ENCODE data around the gene WTAP.
"Not testable (repeated sequence)": the region's sequence is repeated elsewhere in the genome, so short reads cannot be mapped to it uniquely, and the experiment has no call there.

WTAP gene

DNA sequence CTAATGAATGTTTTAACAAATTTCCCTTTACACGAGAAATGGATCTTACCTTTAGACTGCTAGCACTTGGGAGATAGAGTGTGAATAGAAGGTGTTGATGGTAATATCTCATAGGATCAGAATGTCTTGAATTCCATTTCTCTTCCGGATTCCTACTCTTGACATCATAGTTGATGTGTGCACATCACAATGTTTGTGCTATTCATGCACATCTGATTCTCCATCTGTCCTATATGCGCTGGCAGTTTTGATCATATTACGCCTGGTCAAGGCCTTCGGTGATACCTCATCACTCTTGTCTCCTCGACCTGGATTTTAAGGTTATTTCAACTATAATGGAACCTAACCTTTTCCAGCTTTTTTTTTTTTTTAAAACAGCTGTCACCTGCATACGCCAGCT is 17.8 kb downstream of the WTAP start:
- H3K4me1 ChIP-seq (ENCODE audit: control insufficient read depth, insufficient read depth, low read length): no peaks in the 10 kb centered on the region
- peaks cover 29% of the 10 kb centered on the region for H3K36me3 ChIP-seq (ENCODE audit: control insufficient read depth, insufficient read depth, low read length)
- no peak overlapping the region for H3K27ac ChIP-seq (ENCODE audit: low read depth, low read length)
- no peak overlapping the region for H3K4me3 ChIP-seq (ENCODE audit: low read length)
- no peak overlapping the region for H3K9ac ChIP-seq (ENCODE audit: low read length)
- no peaks in the 10 kb centered on the region for H3K27me3 ChIP-seq (ENCODE audit: control insufficient read depth, insufficient read depth, low read length)

- Histone ChIP-seq H3K4me3 (ENCODE audit: low read length) (no peak overlapping the region), H3K36me3 (ENCODE audit: control insufficient read depth, insufficient read depth, low read length) (peaks cover 25% of the 10 kb centered on the region), H3K27me3 (ENCODE audit: control insufficient read depth, insufficient read depth, low read length) (no peaks in the 10 kb centered on the region), H3K27ac (ENCODE audit: low read depth, low read length) (no peak overlapping the region), H3K9ac (ENCODE audit: low read length) (no peak overlapping the region), H3K4me1 (ENCODE audit: control insufficient read depth, insufficient read depth, low read length) (no peaks in the 10 kb centered on the region)
Observed at GRCh38 chr6:159746759-159747158, 19.5 kb downstream of the WTAP start.

- peaks cover 30% of the 10 kb centered on the region for H3K36me3 ChIP-seq (ENCODE audit: control insufficient read depth, insufficient read depth, low read length)
- H3K27ac ChIP-seq (ENCODE audit: low read depth, low read length); H3K9ac ChIP-seq (ENCODE audit: low read length); H3K4me3 ChIP-seq (ENCODE audit: low read length); H3K4me1 ChIP-seq (ENCODE audit: control insufficient read depth, insufficient read depth, low read length); H3K27me3 ChIP-seq (ENCODE audit: control insufficient read depth, insufficient read depth, low read length): not testable (repeated sequence)
Observed at GRCh38 chr6:159748127-159748526, 20.8 kb downstream of the WTAP start.

DNA sequence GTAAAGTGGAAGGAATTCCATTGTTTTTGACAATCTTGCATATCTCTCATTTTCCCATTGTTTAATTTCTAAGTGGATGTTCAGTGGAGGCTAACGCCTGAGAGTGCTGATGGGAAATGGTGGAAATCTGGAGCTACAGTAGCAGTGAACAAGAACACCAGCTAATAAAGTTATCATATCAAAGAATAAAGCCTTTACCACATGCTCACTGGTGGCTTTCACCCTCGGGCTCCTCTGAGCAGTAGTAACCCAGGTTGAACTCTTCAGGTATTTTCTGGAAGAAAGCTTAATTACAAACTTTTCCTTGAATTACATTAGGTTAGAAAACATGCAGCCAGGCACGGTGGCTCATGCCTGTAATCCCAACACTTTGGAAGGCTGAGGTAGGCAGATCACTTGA is 24.1 kb downstream of the WTAP start:
- H3K27me3 ChIP-seq (ENCODE audit: control insufficient read depth, insufficient read depth, low read length): no peaks in the 10 kb centered on the region
- peaks cover 28% of the 10 kb centered on the region for H3K36me3 ChIP-seq (ENCODE audit: control insufficient read depth, insufficient read depth, low read length)
- no peak overlapping the region for H3K9ac ChIP-seq (ENCODE audit: low read length)
- no peak overlapping the region for H3K27ac ChIP-seq (ENCODE audit: low read depth, low read length)
- H3K4me1 ChIP-seq (ENCODE audit: control insufficient read depth, insufficient read depth, low read length): no peaks in the 10 kb centered on the region
- H3K4me3 ChIP-seq (ENCODE audit: low read length): no peak overlapping the region

DNA sequence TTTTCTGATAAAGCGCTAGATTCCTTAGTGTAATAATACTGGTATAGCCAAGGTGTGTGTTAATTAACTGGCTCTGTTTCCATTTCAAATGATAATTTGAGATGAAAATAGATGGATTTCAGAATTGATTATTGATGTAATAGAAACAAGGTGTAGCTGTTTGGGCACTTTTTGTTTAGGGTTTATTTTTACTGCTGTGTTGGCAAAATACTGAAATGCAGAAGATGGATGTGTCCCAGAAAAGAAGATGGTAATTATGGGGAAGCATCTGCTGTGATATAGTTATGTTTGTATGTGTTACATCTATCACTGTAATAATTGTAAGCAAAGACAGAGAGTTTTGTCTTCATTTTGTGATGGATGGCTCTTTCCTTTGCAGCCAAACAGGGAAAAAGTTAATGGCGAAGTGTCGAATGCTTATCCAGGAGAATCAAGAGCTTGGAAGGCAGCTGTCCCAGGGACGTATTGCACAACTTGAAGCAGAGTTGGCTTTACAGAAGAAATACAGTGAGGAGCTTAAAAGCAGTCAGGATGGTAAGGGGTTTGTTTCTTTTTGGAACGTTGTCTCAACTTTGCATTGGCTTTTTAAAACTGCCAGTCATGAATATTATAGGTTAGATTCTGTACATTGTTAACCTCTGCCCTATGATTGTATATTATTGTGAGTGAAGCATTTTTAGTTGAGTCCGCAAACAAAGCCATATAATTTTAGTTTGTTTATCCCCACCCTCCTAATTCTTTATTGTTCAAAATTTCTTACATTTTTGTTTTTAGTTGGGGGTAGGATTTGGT is 26.0 kb downstream of the WTAP start:
- Histone ChIP-seq H3K9ac (ENCODE audit: low read length) (no peak overlapping the region), H3K27ac (ENCODE audit: low read depth, low read length) (no peak overlapping the region), H3K4me3 (ENCODE audit: low read length) (no peak overlapping the region), H3K27me3 (ENCODE audit: control insufficient read depth, insufficient read depth, low read length) (no peaks in the 10 kb centered on the region), H3K36me3 (ENCODE audit: control insufficient read depth, insufficient read depth, low read length) (peaks cover 29% of the 10 kb centered on the region), H3K4me1 (ENCODE audit: control insufficient read depth, insufficient read depth, low read length) (no peaks in the 10 kb centered on the region)

DNA sequence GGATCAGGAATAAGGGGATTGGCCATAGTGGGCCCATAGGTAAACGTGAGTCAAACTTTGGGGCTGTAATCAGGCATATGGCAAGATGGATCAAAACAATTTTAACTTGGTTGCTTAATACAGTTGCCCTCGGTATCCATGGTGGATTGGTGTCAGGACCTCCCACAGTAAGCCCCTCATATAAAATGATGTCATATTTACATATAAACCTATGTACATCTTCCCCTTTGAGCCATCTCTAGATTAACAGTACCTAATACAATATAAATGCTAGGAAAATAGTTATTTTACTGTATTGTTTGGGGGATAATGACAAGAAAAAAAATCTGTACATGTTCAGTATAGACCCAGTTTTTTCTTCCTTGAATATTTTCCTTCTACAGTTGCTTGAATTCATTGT is 27.1 kb downstream of the WTAP start:
- H3K27me3 ChIP-seq (ENCODE audit: control insufficient read depth, insufficient read depth, low read length): no peaks in the 10 kb centered on the region
- no peaks in the 10 kb centered on the region for H3K4me1 ChIP-seq (ENCODE audit: control insufficient read depth, insufficient read depth, low read length)
- H3K36me3 ChIP-seq (ENCODE audit: control insufficient read depth, insufficient read depth, low read length): peaks cover 32% of the 10 kb centered on the region
- H3K27ac ChIP-seq (ENCODE audit: low read depth, low read length): no peak overlapping the region
- H3K9ac ChIP-seq (ENCODE audit: low read length): no peak overlapping the region
- H3K4me3 ChIP-seq (ENCODE audit: low read length): no peak overlapping the region

- Histone ChIP-seq H3K4me3 (ENCODE audit: low read length) (no peak overlapping the region), H3K4me1 (ENCODE audit: control insufficient read depth, insufficient read depth, low read length) (no peaks in the 10 kb centered on the region), H3K27ac (ENCODE audit: low read depth, low read length) (no peak overlapping the region), H3K36me3 (ENCODE audit: control insufficient read depth, insufficient read depth, low read length) (peaks cover 32% of the 10 kb centered on the region), H3K27me3 (ENCODE audit: control insufficient read depth, insufficient read depth, low read length) (no peaks in the 10 kb centered on the region), H3K9ac (ENCODE audit: low read length) (no peak overlapping the region)
Observed at GRCh38 chr6:159754959-159755914, 27.9 kb downstream of the WTAP start.

DNA sequence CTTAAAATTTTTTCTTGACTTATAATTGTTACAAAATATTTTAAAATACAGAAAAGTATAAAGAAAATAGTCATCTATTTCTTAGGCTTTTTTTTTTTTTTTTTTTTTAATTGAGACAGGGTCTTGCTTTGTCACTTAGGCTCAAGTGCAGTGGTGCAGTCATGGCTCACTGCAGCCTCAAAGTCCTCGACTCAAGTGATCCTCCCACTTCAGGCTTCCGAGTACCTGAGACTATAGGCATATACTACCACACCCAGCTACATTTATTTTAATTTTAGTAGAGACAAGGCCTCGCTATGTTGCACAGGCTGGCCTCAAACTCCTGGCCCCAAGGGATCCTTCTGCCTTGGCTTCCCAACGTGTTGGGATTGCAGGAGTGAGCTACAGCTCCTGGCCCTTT is 29.2 kb downstream of the WTAP start:
- no peak overlapping the region for H3K4me3 ChIP-seq (ENCODE audit: low read length)
- peaks cover 3% of the 10 kb centered on the region for H3K4me1 ChIP-seq (ENCODE audit: control insufficient read depth, insufficient read depth, low read length)
- H3K9ac ChIP-seq (ENCODE audit: low read length): no peak overlapping the region
- no peaks in the 10 kb centered on the region for H3K27me3 ChIP-seq (ENCODE audit: control insufficient read depth, insufficient read depth, low read length)
- H3K36me3 ChIP-seq (ENCODE audit: control insufficient read depth, insufficient read depth, low read length): peaks cover 30% of the 10 kb centered on the region
- no peak overlapping the region for H3K27ac ChIP-seq (ENCODE audit: low read depth, low read length)

DNA sequence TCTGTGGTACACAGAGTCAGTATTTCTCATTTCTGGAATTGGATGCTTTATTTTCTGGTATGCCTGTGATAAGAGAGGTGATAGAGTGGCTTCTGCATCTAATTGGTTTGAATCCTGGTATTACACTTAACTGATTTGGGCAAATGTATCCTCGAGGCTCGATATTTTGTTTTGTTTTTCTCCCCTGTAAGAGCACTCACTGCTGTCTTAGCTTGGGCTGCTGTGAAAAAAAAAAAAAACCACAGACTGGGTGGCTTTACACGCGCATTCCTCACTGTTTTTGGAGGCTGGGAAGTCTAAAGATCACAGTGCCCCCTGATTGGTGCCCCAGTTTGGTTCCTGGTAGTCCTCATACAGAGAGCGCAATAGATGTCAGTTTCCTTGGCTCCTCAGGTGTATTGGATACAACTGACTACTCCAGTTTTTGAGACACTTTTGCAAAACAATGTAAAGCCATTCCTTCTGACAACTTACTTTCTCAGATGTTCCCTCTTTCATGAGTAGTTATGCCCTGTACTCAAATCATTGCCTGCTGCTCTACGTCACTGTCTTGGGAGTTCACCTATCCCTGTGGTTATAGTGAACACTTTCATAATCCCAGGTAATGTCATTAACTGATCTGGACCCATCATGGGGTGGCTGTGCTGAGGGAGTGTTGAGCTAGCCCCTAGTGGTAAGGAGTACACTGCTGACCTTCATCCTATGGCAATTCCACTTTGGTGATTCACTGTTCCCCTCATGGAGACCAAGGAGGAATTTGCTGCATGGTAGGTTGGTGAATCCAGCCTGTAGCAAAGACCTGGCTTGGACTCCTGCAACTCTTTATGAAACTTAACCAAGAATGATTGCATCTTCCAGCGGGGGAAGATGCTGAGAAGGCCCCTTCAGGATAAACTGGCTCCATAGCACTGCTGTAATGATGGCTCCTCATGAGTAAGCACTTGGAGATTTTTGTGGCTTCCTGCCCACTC is 31.0 kb downstream of the WTAP start:
- no peaks in the 10 kb centered on the region for H3K27me3 ChIP-seq (ENCODE audit: control insufficient read depth, insufficient read depth, low read length)
- peaks cover 3% of the 10 kb centered on the region for H3K4me1 ChIP-seq (ENCODE audit: control insufficient read depth, insufficient read depth, low read length)
- H3K4me3 ChIP-seq (ENCODE audit: low read length): no peak overlapping the region
- peak overlapping the region; percentile 7 for H3K27ac ChIP-seq (ENCODE audit: low read depth, low read length)
- H3K9ac ChIP-seq (ENCODE audit: low read length): no peak overlapping the region
- H3K36me3 ChIP-seq (ENCODE audit: control insufficient read depth, insufficient read depth, low read length): peaks cover 21% of the 10 kb centered on the region

GRCh38 chr6:159759645-159760044 is 32.3 kb downstream of the WTAP start:
- Histone ChIP-seq H3K9ac (ENCODE audit: low read length) (no peak overlapping the region), H3K27ac (ENCODE audit: low read depth, low read length) (no peak overlapping the region), H3K27me3 (ENCODE audit: control insufficient read depth, insufficient read depth, low read length) (no peaks in the 10 kb centered on the region), H3K4me3 (ENCODE audit: low read length) (no peak overlapping the region), H3K36me3 (ENCODE audit: control insufficient read depth, insufficient read depth, low read length) (peaks cover 16% of the 10 kb centered on the region), H3K4me1 (ENCODE audit: control insufficient read depth, insufficient read depth, low read length) (peaks cover 3% of the 10 kb centered on the region)

DNA sequence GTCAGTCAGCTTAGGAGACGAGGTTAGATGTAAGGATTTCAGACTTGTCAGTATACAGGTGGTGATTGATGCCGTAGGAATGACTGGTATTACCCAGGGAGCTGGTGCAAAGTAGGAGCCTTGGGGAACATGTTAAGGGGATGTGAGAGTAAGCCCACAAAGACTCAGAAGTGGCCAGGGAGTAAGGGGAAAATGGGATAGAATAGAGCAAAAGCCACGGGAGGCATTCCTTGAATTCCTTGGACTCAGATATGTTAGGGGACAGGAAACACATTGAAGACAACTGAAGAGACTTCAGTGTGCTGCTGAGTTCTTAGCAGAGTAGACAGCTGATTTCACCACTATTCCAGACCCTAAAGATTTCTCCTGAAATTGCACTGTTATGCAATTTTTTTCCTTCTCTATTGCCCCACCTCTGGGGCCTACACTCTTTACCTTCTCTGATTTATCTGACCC is 33.3 kb downstream of the WTAP start:
- peaks cover 3% of the 10 kb centered on the region for H3K4me1 ChIP-seq (ENCODE audit: control insufficient read depth, insufficient read depth, low read length)
- peaks cover 9% of the 10 kb centered on the region for H3K36me3 ChIP-seq (ENCODE audit: control insufficient read depth, insufficient read depth, low read length)
- no peak overlapping the region for H3K9ac ChIP-seq (ENCODE audit: low read length)
- H3K4me3 ChIP-seq (ENCODE audit: low read length): peak overlapping the region; percentile 6
- H3K27ac ChIP-seq (ENCODE audit: low read depth, low read length): no peak overlapping the region
- H3K27me3 ChIP-seq (ENCODE audit: control insufficient read depth, insufficient read depth, low read length): no peaks in the 10 kb centered on the region
